GM18858 (cell line): ENCODE measurements around the gene THOC1.

Source experiments
- ATAC-seq: cut with Tn5 transposase; IDR thresholded peaks from one replicate; pipeline ENCODE4 v1.9.1; 2021; ENCODE audit not compliant: unreplicated experiment

The THOC1 gene

GRCh38 chr18:285817-286216 lies 18.0 kb upstream of the THOC1 start:
- ATAC-seq = no peak

- no peak for ATAC-seq
Measured at GRCh38 chr18:275486-275885, 7.6 kb upstream of the THOC1 start.

GRCh38 chr18:274313-274712 lies 6.5 kb upstream of the THOC1 start:
- no peak for ATAC-seq

- no peak for ATAC-seq
Measured at GRCh38 chr18:273525-273924, 5.7 kb upstream of the THOC1 start.

- ATAC-seq = no peak
Measured at GRCh38 chr18:272650-273049, 4.8 kb upstream of the THOC1 start.

GRCh38 chr18:269480-270095 lies 1.7 kb upstream of the THOC1 start:
- no peak for ATAC-seq

GRCh38 chr18:267380-267687 lies 513 bp downstream of the THOC1 start:
- no peak for ATAC-seq

GRCh38 chr18:261398-262073 lies 6.3 kb downstream of the THOC1 start:
- no peak for ATAC-seq

- ATAC-seq = no peak
Measured at GRCh38 chr18:260547-260946, 7.3 kb downstream of the THOC1 start.

GRCh38 chr18:255171-255570 lies 12.7 kb downstream of the THOC1 start:
- no peak for ATAC-seq

GRCh38 chr18:253121-253520 lies 14.7 kb downstream of the THOC1 start:
- ATAC-seq = no peak

GRCh38 chr18:251572-251971 lies 16.3 kb downstream of the THOC1 start:
- no peak for ATAC-seq

GRCh38 chr18:250685-251084 lies 17.2 kb downstream of the THOC1 start:
- no peak for ATAC-seq

GRCh38 chr18:248053-248452 lies 19.8 kb downstream of the THOC1 start:
- ATAC-seq = no peak

- no peak for ATAC-seq
Measured at GRCh38 chr18:245282-245847, 22.5 kb downstream of the THOC1 start.

- no peak for ATAC-seq
Measured at GRCh38 chr18:240175-240574, 27.7 kb downstream of the THOC1 start.

- ATAC-seq = no peak
Measured at GRCh38 chr18:231563-231962, 36.3 kb downstream of the THOC1 start.

GRCh38 chr18:228586-228985 lies 39.3 kb downstream of the THOC1 start:
- ATAC-seq = no peak

- no peak for ATAC-seq
Measured at GRCh38 chr18:227902-228301, 39.9 kb downstream of the THOC1 start.

- ATAC-seq = no peak
Measured at GRCh38 chr18:227374-227773, 40.5 kb downstream of the THOC1 start.

GRCh38 chr18:225745-226144 lies 42.1 kb downstream of the THOC1 start:
- no peak for ATAC-seq

GRCh38 chr18:220708-221107 lies 47.1 kb downstream of the THOC1 start:
- ATAC-seq = no peak
